Smooth muscle cell (in vitro differentiated cells): ENCODE results near the gene ATG2B. TPM values are rescaled to one million over a fixed set of nuclear protein-coding genes. Genes with fewer than 3 reads are reported as not detected.
A peak's percentile ranks its signal among the peaks of the same experiment; 100 is the strongest.

Experiments
- DNase-seq: peaks from one replicate; lab custom pipeline; 2025; ENCODE audit not compliant: unreplicated experiment; lab: John Stamatoyannopoulos, UW
- H2AFZ ChIP-seq: fragments of 200-600 bp; sonication (generic); 2 replicates; pipeline ENCODE4 v1.6.0; 2016; ENCODE audit warnings: antibody characterized with exemption, low read depth, mild to moderate bottlenecking
- H3F3A ChIP-seq: fragments of 200-600 bp; sonication (generic); 2 replicates; pipeline ENCODE4 v1.6.0; 2017; ENCODE audit warnings: antibody characterized with exemption, low read depth
- H3K27ac ChIP-seq: fragments of 200-600 bp; sonication (generic); 2 replicates; pipeline ENCODE4 v1.5.1; 2016; ENCODE audit warnings: low read depth, mild to moderate bottlenecking
- H3K27me3 ChIP-seq: fragments of 200-600 bp; sonication (generic); 2 replicates; pipeline ENCODE4 v1.6.1; 2016; ENCODE audit warnings: low read depth, mild to moderate bottlenecking
- H3K36me3 ChIP-seq: fragments of 200-600 bp; sonication (generic); 2 replicates; pipeline ENCODE4 v1.5.1; 2016; ENCODE audit warnings: low read depth
- H3K4me1 ChIP-seq: fragments of 200-600 bp; sonication (generic); 2 replicates; pipeline ENCODE4 v1.5.1; 2016; ENCODE audit warnings: low read depth
- H3K4me2 ChIP-seq: fragments of 200-600 bp; sonication (generic); 2 replicates; pipeline ENCODE4 v1.6.0; 2016; ENCODE audit warnings: mild to moderate bottlenecking
- H3K4me3 ChIP-seq: fragments of 200-600 bp; sonication (generic); 2 replicates; pipeline ENCODE4 v1.5.1; 2016; ENCODE audit warnings: mild to moderate bottlenecking
- H3K79me2 ChIP-seq: fragments of 200-600 bp; sonication (generic); 2 replicates; pipeline ENCODE4 v1.6.0; 2016; ENCODE audit warnings: low read depth, mild to moderate bottlenecking
- H3K9ac ChIP-seq: fragments of 200-600 bp; sonication (generic); 2 replicates; pipeline ENCODE4 v1.6.0; 2016; ENCODE audit warnings: low read depth
- H3K9me3 ChIP-seq: fragments of 200-600 bp; sonication (generic); replicated peaks from 2 replicates; pipeline ENCODE4 v1.5.1; 2016; ENCODE audit warnings: low read depth
- H4K20me1 ChIP-seq: fragments of 200-600 bp; sonication (generic); 2 replicates; pipeline ENCODE4 v1.6.0; 2016; ENCODE audit warnings: low read depth
- CTCF ChIP-seq: fragments of 200-600 bp; sonication (generic); IDR thresholded peaks from 2 replicates; pipeline ENCODE4 v1.5.1; 2017; ENCODE audit warnings: borderline replicate concordance, mild to moderate bottlenecking, antibody characterized with exemption; ENCODE audit not compliant: insufficient read depth, poor library complexity, severe bottlenecking
- WGBS: methylation state at CpG from one replicate; pipeline ENCODE4 v1.1.7; 2016; ENCODE audit warnings: low lambda C conversion rate; 5-methylcytosine and 5-hydroxymethylcytosine counted together
- polyA plus RNA-seq: library from polyadenylated mRNA; unstranded; fragments of >200 nt; fragmentation: Nextera tagmentation; extraction: Ambion mirVana; gene quantifications from 2 replicates; pipeline ENCODE4 v1.2.1, GENCODE V29; 2016
- total RNA-seq: library from RNA; depleted of rRNA; stranded (reverse); fragments of >200 nt; gene quantifications from 2 replicates; pipeline ENCODE4 v1.2.3, GENCODE V29; 2014

Gene ATG2B
- total and polyA plus RNA-seq, 2 experiments from 2014 or later = 1.9 to 21.5 TPM

GRCh38 chr14:96260341-96260821 lies 102.8 kb downstream of the ATG2B start:
- H3K4me2 ChIP-seq = peak overlapping the region; percentile 20

GRCh38 chr14:96257900-96258299 lies 105.2 kb downstream of the ATG2B start:
- peaks cover 35% of the 10 kb centered on the region for H3F3A ChIP-seq
- H3K4me3 ChIP-seq = peak overlapping the region; percentile 41
- H3K4me1 ChIP-seq = peaks cover 24% of the 10 kb centered on the region
- no peak for DNase-seq
- no peak overlapping the region for H2AFZ ChIP-seq
- no peaks in the 10 kb centered on the region for H3K36me3 ChIP-seq
- no peaks in the 10 kb centered on the region for H3K27me3 ChIP-seq
- TF ChIP-seq CTCF = no peak
- no peaks in the 10 kb centered on the region for H3K9me3 ChIP-seq
- H4K20me1 ChIP-seq = no peaks in the 10 kb centered on the region
- peak overlapping the region; percentile 84 for H3K4me2 ChIP-seq
- H3K79me2 ChIP-seq = peaks cover 22% of the 10 kb centered on the region
- no peak overlapping the region for H3K27ac ChIP-seq
- no peak overlapping the region for H3K9ac ChIP-seq

More at GRCh38 chr14:96260341-96260821, 102.8 kb downstream of the ATG2B start:
- H3K9me3 ChIP-seq = no peaks in the 10 kb centered on the region
- H4K20me1 ChIP-seq = no peaks in the 10 kb centered on the region
- WGBS = 20% methylated on average over 2 of the region's 2 CpGs
- peaks cover 22% of the 10 kb centered on the region for H3K79me2 ChIP-seq
- no peak overlapping the region for H2AFZ ChIP-seq
- no peak for DNase-seq
- H3K4me3 ChIP-seq = no peak overlapping the region
- peaks cover 14% of the 10 kb centered on the region for H3K4me1 ChIP-seq
- H3K36me3 ChIP-seq = no peaks in the 10 kb centered on the region
- no peaks in the 10 kb centered on the region for H3K27me3 ChIP-seq
- H3K9ac ChIP-seq = no peak overlapping the region
- peak overlapping the region; percentile 22 for H3K27ac ChIP-seq
- TF ChIP-seq CTCF = no peak
- H3F3A ChIP-seq = peaks cover 21% of the 10 kb centered on the region

GRCh38 chr14:96257056-96257455 lies 106.1 kb downstream of the ATG2B start:
- Histone ChIP-seq H3K27me3 (no peaks in the 10 kb centered on the region), H3K4me3 (peak overlapping the region; percentile 41), H3K9me3 (no peaks in the 10 kb centered on the region), H3K4me1 (peaks cover 24% of the 10 kb centered on the region), H2AFZ (no peak overlapping the region), H3F3A (peaks cover 35% of the 10 kb centered on the region), H3K9ac (peak overlapping the region; percentile 88), H3K4me2 (peak overlapping the region; percentile 84), H4K20me1 (no peaks in the 10 kb centered on the region), H3K27ac (peak overlapping the region; percentile 98), H3K79me2 (peaks cover 22% of the 10 kb centered on the region), H3K36me3 (no peaks in the 10 kb centered on the region)
- DNase-seq = no peak
- TF ChIP-seq CTCF = no peak
- WGBS = 79% methylated on average over 8 of the region's 8 CpGs

GRCh38 chr14:96256407-96256806 lies 106.7 kb downstream of the ATG2B start:
- Histone ChIP-seq H2AFZ (no peak overlapping the region), H3F3A (peaks cover 35% of the 10 kb centered on the region), H3K36me3 (no peaks in the 10 kb centered on the region), H3K9me3 (no peaks in the 10 kb centered on the region), H3K4me2 (peak overlapping the region; percentile 84), H3K27me3 (no peaks in the 10 kb centered on the region), H3K4me1 (peaks cover 24% of the 10 kb centered on the region), H4K20me1 (no peaks in the 10 kb centered on the region), H3K9ac (peak overlapping the region; percentile 88), H3K27ac (peak overlapping the region; percentile 98), H3K4me3 (peak overlapping the region; percentile 41), H3K79me2 (peaks cover 22% of the 10 kb centered on the region)
- DNase-seq = no peak
- TF ChIP-seq CTCF = no peak
- WGBS = 55% methylated on average over 4 of the region's 4 CpGs
